GM10248 (cell line): ENCODE measurements around the gene RNF214.

Experiments
- CTCF ChIA-PET: fragments of 300-600 bp; sonication (Branson Sonifier 250); formaldehyde crosslinking; extraction: SDS; loops from one replicate; lab custom pipeline; 2021; ENCODE audit warnings: antibody characterized with exemption; lab: Yijun Ruan, JAX
- POLR2A ChIA-PET: fragments of 350-650 bp; sonication (Branson Sonifier 250); formaldehyde crosslinking; extraction: SDS; loops from one replicate; lab custom pipeline; 2020; ENCODE audit warnings: antibody characterized with exemption; lab: Yijun Ruan, JAX
- DNase-seq: peaks from one replicate; pipeline ENCODE4 v3.0.0; 2012; ENCODE audit errors: extremely low spot score
- CTCF ChIP-seq: IDR thresholded peaks from 2 replicates; pipeline ENCODE4 v1.5.1; 2012; ENCODE audit warnings: mild to moderate bottlenecking, low read depth; ENCODE audit errors: extremely low read depth, missing control alignments, control extremely low read depth

RNF214 gene

DNA sequence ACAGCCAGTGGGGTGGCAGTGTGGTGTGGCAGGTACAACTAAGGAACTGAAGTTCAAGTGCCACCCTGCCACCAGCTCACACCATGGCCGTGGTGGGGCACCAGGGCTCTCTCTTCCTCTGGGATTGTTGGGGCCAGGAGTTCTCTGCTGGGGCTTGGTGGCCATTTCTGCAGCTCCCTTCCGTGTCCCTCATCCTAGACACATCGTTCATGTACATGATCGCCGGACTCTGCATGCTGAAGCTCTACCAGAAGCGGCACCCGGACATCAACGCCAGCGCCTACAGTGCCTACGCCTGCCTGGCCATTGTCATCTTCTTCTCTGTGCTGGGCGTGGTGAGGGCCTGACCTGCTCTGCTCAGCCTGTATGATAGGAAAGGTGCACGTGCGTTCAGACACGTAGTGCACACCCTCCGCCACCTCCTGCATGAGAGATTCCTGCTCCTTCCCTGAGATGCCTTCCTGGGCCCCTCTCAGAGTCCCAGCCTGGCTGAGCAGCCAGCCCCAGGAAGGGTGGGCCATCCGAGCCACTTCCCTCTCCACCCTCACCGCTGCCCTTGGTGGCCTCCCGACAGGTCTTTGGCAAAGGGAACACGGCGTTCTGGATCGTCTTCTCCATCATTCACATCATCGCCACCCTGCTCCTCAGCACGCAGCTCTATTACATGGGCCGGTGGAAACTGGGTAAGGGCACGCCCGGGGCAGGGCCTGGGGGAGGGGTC is 40.6 kb upstream of the RNF214 start:
- ChIA-PET CTCF (interaction anchor here (1.2 kb wide), 1 partner anchor 14 kb away, joined by 4 read pairs; the partner anchor contains the start of gene SIDT2), POLR2A (no interaction called here)
- no peak for DNase-seq
- no peak for TF ChIP-seq CTCF

GRCh38 chr11:117192401-117192875 is 40.0 kb upstream of the RNF214 start:
- ChIA-PET POLR2A (no interaction called here), CTCF (no interaction called here)
- no peak for DNase-seq
- TF ChIP-seq CTCF, result no peak

GRCh38 chr11:117193130-117194020 is 39.1 kb upstream of the RNF214 start:
- no peak for TF ChIP-seq CTCF
- ChIA-PET POLR2A (no interaction called here), CTCF (interaction anchor here (1.2 to 1.5 kb wide), 3 partner anchors 12 to 33 kb away, joined by 3 to 5 read pairs (median 5); no protein-coding TSS in a partner anchor)
- DNase-seq, result no peak

- no peak for DNase-seq
- POLR2A ChIA-PET, result no interaction called here
- CTCF ChIA-PET, result interaction anchor here (1.2 to 1.5 kb wide), 3 partner anchors 13 to 33 kb away, joined by 3 to 5 read pairs (median 5); no protein-coding TSS in a partner anchor
- no peak for TF ChIP-seq CTCF
Observed at GRCh38 chr11:117194267-117194666, 38.2 kb upstream of the RNF214 start.

- ChIA-PET CTCF (interaction anchor here (0.8 to 1.8 kb wide), 4 partner anchors 9 to 27 kb away, joined by 3 to 9 read pairs (median 4); no protein-coding TSS in a partner anchor), POLR2A (no interaction called here)
- TF ChIP-seq CTCF, result no peak
- DNase-seq, result no peak
Observed at GRCh38 chr11:117195258-117195657, 37.2 kb upstream of the RNF214 start.

DNA sequence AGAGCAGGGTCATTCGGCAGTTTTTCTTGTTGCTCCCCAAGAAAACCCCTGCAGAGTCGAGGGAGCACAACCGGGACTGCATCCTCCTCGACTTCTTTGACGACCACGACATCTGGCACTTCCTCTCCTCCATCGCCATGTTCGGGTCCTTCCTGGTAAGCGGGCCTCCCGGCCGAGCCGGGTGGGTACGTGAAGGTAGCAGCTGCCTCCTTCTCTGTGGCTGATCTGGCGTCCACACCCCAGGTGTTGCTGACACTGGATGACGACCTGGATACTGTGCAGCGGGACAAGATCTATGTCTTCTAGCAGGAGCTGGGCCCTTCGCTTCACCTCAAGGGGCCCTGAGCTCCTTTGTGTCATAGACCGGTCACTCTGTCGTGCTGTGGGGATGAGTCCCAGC is 36.7 kb upstream of the RNF214 start:
- ChIA-PET CTCF (interaction anchor here (0.8 to 2.6 kb wide), 6 partner anchors 9 to 31 kb away, joined by 3 to 9 read pairs (median 4); no protein-coding TSS in a partner anchor), POLR2A (interaction anchor here (0.5 kb wide), 1 partner anchor 57 kb away, joined by 6 read pairs; no protein-coding TSS in a partner anchor)
- DNase-seq, result no peak
- no peak for TF ChIP-seq CTCF
